ENCODE measurements around the gene TRIP12. TPM values are rescaled to one million over a fixed set of nuclear protein-coding genes. Genes with fewer than 3 reads are reported as not detected.
"Not testable (repeated sequence)": the region's sequence is repeated elsewhere in the genome, so short reads cannot be mapped to it uniquely, and the experiment has no call there.

Gene TRIP12
- total RNA-seq, 1 donor from 2014 or later, result 164 TPM

- DNase-seq; ATAC-seq (ENCODE audit: poor library complexity); intact Hi-C loops (cut with DNase I): not testable (repeated sequence)
Measured at GRCh38 chr2:229850355-229851275, 71.2 kb downstream of the TRIP12 start.

- DNase-seq, result no peak
- ATAC-seq (ENCODE audit: poor library complexity), result no peak
- intact Hi-C loops (cut with DNase I), result no loop called here
Measured at GRCh38 chr2:229849073-229849472, 72.7 kb downstream of the TRIP12 start.

GRCh38 chr2:229843613-229844012 is 78.2 kb downstream of the TRIP12 start:
- intact Hi-C loops (cut with DNase I), result no loop called here
- ATAC-seq (ENCODE audit: poor library complexity) (no peak), DNase-seq (no peak)

GRCh38 chr2:229838729-229839128 is 83.1 kb downstream of the TRIP12 start:
- ATAC-seq (ENCODE audit: poor library complexity), result no peak
- intact Hi-C loops (cut with DNase I), result no loop called here
- no peak for DNase-seq

GRCh38 chr2:229836847-229837246 is 85.0 kb downstream of the TRIP12 start:
- DNase-seq, result no peak
- intact Hi-C loops (cut with DNase I), result no loop called here
- ATAC-seq (ENCODE audit: poor library complexity), result no peak

GRCh38 chr2:229835596-229836283 is 86.1 kb downstream of the TRIP12 start:
- DNase-seq (no peak), ATAC-seq (ENCODE audit: poor library complexity) (no peak)
- intact Hi-C loops (cut with DNase I), result no loop called here

- ATAC-seq (ENCODE audit: poor library complexity); intact Hi-C loops (cut with DNase I); DNase-seq: not testable (repeated sequence)
Measured at GRCh38 chr2:229834368-229834767, 87.4 kb downstream of the TRIP12 start.

- DNase-seq (no peak), ATAC-seq (ENCODE audit: poor library complexity) (peak; percentile 43)
- intact Hi-C loops (cut with DNase I), result no loop called here
Measured at GRCh38 chr2:229832510-229832898, 89.3 kb downstream of the TRIP12 start.

GRCh38 chr2:229831805-229832509 is 89.9 kb downstream of the TRIP12 start:
- intact Hi-C loops (cut with DNase I), result no loop called here
- ATAC-seq (ENCODE audit: poor library complexity), result no peak
- DNase-seq, result no peak

- intact Hi-C loops (cut with DNase I), result no loop called here
- DNase-seq (no peak), ATAC-seq (ENCODE audit: poor library complexity) (no peak)
Measured at GRCh38 chr2:229825476-229825875, 96.3 kb downstream of the TRIP12 start.

GRCh38 chr2:229821316-229821715 is 100.5 kb downstream of the TRIP12 start:
- intact Hi-C loops (cut with DNase I), result no loop called here
- DNase-seq (no peak), ATAC-seq (ENCODE audit: poor library complexity) (no peak)

- ATAC-seq (ENCODE audit: poor library complexity) (no peak), DNase-seq (no peak)
- intact Hi-C loops (cut with DNase I), result no loop called here
Measured at GRCh38 chr2:229818230-229818629, 103.6 kb downstream of the TRIP12 start.

GRCh38 chr2:229815858-229816257 is 106.0 kb downstream of the TRIP12 start:
- intact Hi-C loops (cut with DNase I), result no loop called here
- ATAC-seq (ENCODE audit: poor library complexity), result no peak
- DNase-seq, result no peak

- DNase-seq (no peak), ATAC-seq (ENCODE audit: poor library complexity) (no peak)
- intact Hi-C loops (cut with DNase I), result no loop called here
Measured at GRCh38 chr2:229815342-229815741, 106.5 kb downstream of the TRIP12 start.

- no peak for ATAC-seq (ENCODE audit: poor library complexity)
- no peak for DNase-seq
- intact Hi-C loops (cut with DNase I), result no loop called here
Measured at GRCh38 chr2:229810786-229811185, 111.0 kb downstream of the TRIP12 start.

GRCh38 chr2:229805559-229805958 is 116.2 kb downstream of the TRIP12 start:
- DNase-seq (no peak), ATAC-seq (ENCODE audit: poor library complexity) (no peak)
- intact Hi-C loops (cut with DNase I), result loop anchor here (10.0 kb wide), 1 partner anchor 109 kb away; no protein-coding TSS in a partner anchor

GRCh38 chr2:229802785-229803184 is 119.0 kb downstream of the TRIP12 start:
- ATAC-seq (ENCODE audit: poor library complexity) (no peak), DNase-seq (no peak)
- intact Hi-C loops (cut with DNase I), result loop anchor here (10.0 kb wide), 1 partner anchor 112 kb away; no protein-coding TSS in a partner anchor

- DNase-seq (peak; percentile 50), ATAC-seq (ENCODE audit: poor library complexity) (peak; percentile 67)
- intact Hi-C loops (cut with DNase I), result loop anchor here (10.0 kb wide), 1 partner anchor 114 kb away; no protein-coding TSS in a partner anchor
Measured at GRCh38 chr2:229800997-229801754, 120.6 kb downstream of the TRIP12 start.
